Choroid plexus epithelial cell (primary cell): ENCODE results near the gene ZNF549.

ENCODE experiments used
- DNase-seq: peaks from one replicate; pipeline ENCODE4 v3.0.0-alpha.2; 2010; ENCODE audit warnings: low read depth
- H3K4me3 ChIP-seq: 2 replicates; pipeline ENCODE4 v1.5.1; 2011; ENCODE audit warnings: low read depth, mild to moderate bottlenecking, control low read depth, low read length, moderate library complexity
- CTCF ChIP-seq: conservative IDR thresholded peaks from 2 replicates; pipeline ENCODE4 v1.5.1; 2011; ENCODE audit warnings: low read depth, mild to moderate bottlenecking, control low read depth, inconsistent platforms, low read length, moderate library complexity

The ZNF549 gene

GRCh38 chr19:57570707-57571106 lies 43.6 kb downstream of the ZNF549 start:
- no peak for DNase-seq
- no peak overlapping the region for H3K4me3 ChIP-seq
- TF ChIP-seq CTCF, result no peak

- DNase-seq, result no peak
- H3K4me3 ChIP-seq, result no peak overlapping the region
- no peak for TF ChIP-seq CTCF
Observed at GRCh38 chr19:57572415-57572947, 45.3 kb downstream of the ZNF549 start.

- DNase-seq, result no peak
- no peak overlapping the region for H3K4me3 ChIP-seq
- no peak for TF ChIP-seq CTCF
Observed at GRCh38 chr19:57576661-57577060, 49.5 kb downstream of the ZNF549 start.

GRCh38 chr19:57578487-57579205 lies 51.5 kb downstream of the ZNF549 start, which contains the start of gene ZNF416:
Gene ZNF416, minus strand, starts transcription at chr19:57578911. Its CDS starts 207 bp downstream, at chr19:57578704.
- peak; percentile 40 for TF ChIP-seq CTCF

GRCh38 chr19:57583104-57583520 lies 56.0 kb downstream of the ZNF549 start:
- TF ChIP-seq CTCF, result no peak
- no peak overlapping the region for H3K4me3 ChIP-seq
- DNase-seq, result no peak

More at GRCh38 chr19:57578487-57579205, 51.5 kb downstream of the ZNF549 start, which contains the start of gene ZNF416:
- DNase-seq, result peak; percentile 99
- peak within 1 kb of the TSS; percentile 90 for H3K4me3 ChIP-seq

GRCh38 chr19:57583521-57584416 lies 56.6 kb downstream of the ZNF549 start, which contains the start of gene ZIK1:
Gene ZIK1, plus strand, starts transcription at chr19:57584145. Its CDS starts 212 bp downstream, at chr19:57584357.
- peak; percentile 93 for DNase-seq
- peak; percentile 1 for TF ChIP-seq CTCF

More at GRCh38 chr19:57583521-57584416, 56.6 kb downstream of the ZNF549 start, which contains the start of gene ZIK1:
- H3K4me3 ChIP-seq, result peak within 1 kb of the TSS; percentile 75
